Mucosa of descending colon (tissue), 3 donors: ENCODE data around the gene SLC22A31. TPM values are rescaled to one million over a fixed set of nuclear protein-coding genes. Genes with fewer than 3 reads are reported as not detected.

Experiments used
- ATAC-seq: fragments of 200-7000 bp; cut with Tn5 transposase; one replicate; pipeline ENCODE4 v1.9.1; 2020; ENCODE audit warnings: mild to moderate bottlenecking, moderate library complexity
- DNase-seq, 3 donors: peaks; one replicate each; pipeline ENCODE4 v3.0.0-alpha.2; 2020
- H3K36me3 ChIP-seq: fragments of 200-600 bp; one replicate; pipeline ENCODE4 v1.8.0; 2021; ENCODE audit warnings: low read depth, mild to moderate bottlenecking
- H3K4me1 ChIP-seq: fragments of 200-600 bp; one replicate; pipeline ENCODE4 v1.8.0; 2021; ENCODE audit warnings: low read depth, mild to moderate bottlenecking
- H3K4me3 ChIP-seq: fragments of 200-600 bp; one replicate; pipeline ENCODE4 v1.8.0; 2021; ENCODE audit warnings: mild to moderate bottlenecking
- H3K9me3 ChIP-seq: fragments of 200-600 bp; one replicate; pipeline ENCODE4 v1.8.0; 2021; ENCODE audit warnings: mild to moderate bottlenecking
- CTCF ChIP-seq: fragments of 200-600 bp; IDR thresholded peaks from one replicate; pipeline ENCODE4 v1.8.0; 2022; ENCODE audit warnings: antibody characterized with exemption, mild to moderate bottlenecking
- intact Hi-C, 2 donors: fragments of 100-400 bp; cut with DNase I in 1 of 2; cut with micrococcal nuclease in 1 of 2; formaldehyde crosslinking; loops; one replicate each; pipeline versions ENCODE4 v1.11.0 to v1.11.1; 2022; cut with DNase I, micrococcal nuclease
- total RNA-seq, 3 donors: library from RNA; stranded (reverse); fragmentation: NEBNext Ultra II Directional in 2 of 3; extraction: Animal tissue kit (Norgen Biotek cat#: 25700) in 2 of 3; gene quantifications; one replicate each; pipeline versions ENCODE4 v1.2.1 to v1.2.4, GENCODE V29; 2021 to 2023
- donor health status: DM: no; HTN: no; CAD: no; lungs with moderate emphysema.
- donor health status: DM: no; HTN: no; CAD: no.
- donor health status: DM: no; HTN: yes; CAD: no.

The SLC22A31 gene
- total RNA-seq, 3 donors from 2014 or later, result 0.35 to 1.8 (median 1.1) TPM

GRCh38 chr16:89172171-89172527 is 28.2 kb downstream of the SLC22A31 start:
- Histone ChIP-seq H3K4me3 (no peak overlapping the region), H3K36me3 (no peaks in the 10 kb centered on the region), H3K4me1 (peaks cover 11% of the 10 kb centered on the region), H3K9me3 (no peaks in the 10 kb centered on the region)
- intact Hi-C loops, result no loop called here
- DNase-seq (no peak), ATAC-seq (no peak)
- no peak for TF ChIP-seq CTCF

GRCh38 chr16:89171216-89172170 is 28.8 kb downstream of the SLC22A31 start, which contains the start of gene CDH15:
Gene CDH15 (plus strand): TSS chr16:89171748. CDS start chr16:89171832, 84 bp downstream.
- Histone ChIP-seq H3K4me3 (no peak within 1 kb of the TSS), H3K9me3 (no peaks in the 10 kb centered on the region), H3K36me3 (no peaks in the 10 kb centered on the region), H3K4me1 (peaks cover 12% of the 10 kb centered on the region)
- TF ChIP-seq CTCF, result no peak
- peak; percentile 92 for ATAC-seq
- intact Hi-C loops, result no loop called here
- DNase-seq, result peak; percentile 98 to 99 (median 98)

DNA sequence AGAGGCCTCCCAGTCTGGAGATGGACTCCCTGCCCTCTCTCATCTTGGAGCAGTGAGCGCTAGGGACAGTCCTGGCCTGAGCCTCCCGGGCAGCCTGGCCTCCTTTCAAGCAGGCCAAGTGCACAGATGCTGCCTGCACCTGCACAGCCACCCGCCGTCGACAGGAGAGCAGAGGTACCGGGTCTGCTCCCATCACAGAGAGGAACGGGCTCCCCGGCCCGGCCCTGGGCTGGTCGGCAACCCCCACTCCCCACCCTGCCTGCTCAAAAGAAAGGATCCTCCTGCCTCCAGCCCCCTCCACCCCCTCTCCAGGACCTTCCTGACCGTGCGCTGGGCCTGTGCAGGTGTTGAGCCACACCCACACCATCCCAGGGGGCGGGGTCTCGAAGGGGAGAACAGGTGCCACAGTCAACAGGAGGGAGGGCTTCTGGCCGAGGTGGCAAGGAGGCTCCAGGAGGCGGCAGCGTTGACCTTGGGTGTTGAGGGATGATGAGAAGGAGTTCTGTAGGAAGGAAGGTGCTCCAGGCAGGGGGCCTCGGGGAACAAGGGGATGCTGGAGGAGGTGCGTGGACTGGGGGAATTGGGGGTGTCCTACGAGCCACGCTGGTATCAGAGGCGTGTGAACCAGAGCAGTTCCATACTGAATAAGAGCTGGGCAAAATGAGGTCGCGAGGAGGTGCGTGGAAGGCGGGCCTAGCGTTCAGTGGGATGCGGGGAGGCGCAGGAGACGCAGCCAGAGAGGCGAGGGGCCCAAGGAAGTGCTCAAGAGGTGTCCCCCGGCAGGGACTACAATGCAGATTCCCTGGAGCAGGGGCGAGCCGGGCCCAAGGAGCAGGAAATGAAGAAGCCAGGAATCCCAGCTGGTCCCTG is 29.8 kb downstream of the SLC22A31 start:
- DNase-seq, result peak; percentile 83 to 88 (median 85)
- ATAC-seq, result peak; percentile 44
- Histone ChIP-seq H3K36me3 (no peaks in the 10 kb centered on the region), H3K4me1 (peaks cover 12% of the 10 kb centered on the region), H3K9me3 (no peaks in the 10 kb centered on the region), H3K4me3 (no peak overlapping the region)
- no peak for TF ChIP-seq CTCF
- intact Hi-C loops, result no loop called here

DNA sequence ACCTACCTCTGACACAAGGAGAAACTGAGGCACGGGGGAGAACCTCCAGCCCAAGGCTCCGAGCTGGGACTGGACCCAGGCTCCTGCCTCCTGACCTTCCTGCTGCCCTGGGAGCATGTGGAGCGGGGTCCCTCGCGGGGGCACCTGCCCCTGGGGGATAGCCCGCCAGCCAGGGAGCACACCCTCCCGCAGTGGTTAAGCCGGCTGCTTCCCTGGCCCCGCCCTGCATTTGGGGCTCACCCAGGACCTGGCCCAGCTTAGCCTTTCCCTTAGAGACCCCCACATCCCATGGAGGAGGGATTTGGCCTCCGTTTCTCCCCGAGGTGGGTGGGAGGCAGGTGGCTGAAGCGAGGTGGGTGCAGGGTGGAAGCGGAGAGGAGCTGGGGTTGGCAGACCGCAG is 30.6 kb downstream of the SLC22A31 start:
- no peaks in the 10 kb centered on the region for H3K36me3 ChIP-seq
- DNase-seq, result no peak
- intact Hi-C loops, result loop anchor here in 1 of 2 donors (5.0 kb wide), 1 partner anchor 227 kb away; no protein-coding TSS in a partner anchor
- no peaks in the 10 kb centered on the region for H3K9me3 ChIP-seq
- no peak for TF ChIP-seq CTCF
- H3K4me3 ChIP-seq, result no peak overlapping the region
- no peak for ATAC-seq
- peaks cover 12% of the 10 kb centered on the region for H3K4me1 ChIP-seq

DNA sequence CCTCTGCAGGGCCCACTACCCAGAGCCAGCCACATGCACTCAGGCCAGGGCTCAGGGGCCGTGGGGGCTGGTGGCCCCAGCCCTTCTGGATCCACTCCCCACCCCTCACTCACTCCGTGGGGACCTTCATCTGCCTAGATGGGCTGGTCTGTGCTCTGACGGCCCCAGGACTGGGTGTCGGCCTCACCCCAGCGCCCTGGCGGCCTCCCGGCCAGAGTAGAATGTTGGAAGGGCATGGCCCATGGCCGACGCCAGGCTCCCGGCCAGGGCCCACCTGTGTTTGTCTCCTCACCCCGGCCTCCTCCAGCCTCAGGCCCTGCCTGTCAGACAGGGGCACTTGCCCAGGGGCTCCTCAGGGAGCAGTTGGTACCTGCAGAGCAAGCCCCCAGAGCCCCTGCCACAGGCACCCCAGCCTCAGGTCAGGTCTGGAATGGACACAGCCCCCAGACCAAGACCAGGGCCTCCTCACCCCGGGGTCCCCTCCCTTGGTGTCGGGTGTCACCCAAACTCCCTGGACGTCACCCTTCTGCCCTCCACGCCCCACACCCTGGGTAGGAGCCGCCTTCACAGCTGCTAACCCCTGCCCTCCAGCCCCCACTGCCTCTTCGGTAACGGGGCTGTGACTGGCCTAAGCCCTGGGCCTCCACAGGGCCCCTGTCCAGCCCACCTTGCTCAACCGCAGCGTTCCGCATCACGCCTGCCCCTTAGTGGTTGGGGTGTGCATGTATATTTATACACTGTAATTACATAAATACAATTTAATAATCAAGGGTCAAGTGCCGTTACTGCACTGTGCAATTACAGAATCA is 31.8 kb downstream of the SLC22A31 start:
- H3K36me3 ChIP-seq, result no peaks in the 10 kb centered on the region
- H3K9me3 ChIP-seq, result no peaks in the 10 kb centered on the region
- H3K4me1 ChIP-seq, result peaks cover 12% of the 10 kb centered on the region
- H3K4me3 ChIP-seq, result no peak overlapping the region
- intact Hi-C loops, result loop anchor here in 1 of 2 donors (5.0 kb wide), 1 partner anchor 226 kb away; no protein-coding TSS in a partner anchor
- DNase-seq (no peak), ATAC-seq (no peak)
- TF ChIP-seq CTCF, result no peak
